ENCODE data around the gene BAZ1B.
"Not testable (repeated sequence)": the region's sequence is repeated elsewhere in the genome, so short reads cannot be mapped to it uniquely, and the experiment has no call there.

Gene BAZ1B

GRCh38 chr7:73442222-73442902 is 79.7 kb downstream of the BAZ1B start:
- DNase-seq, result no peak

GRCh38 chr7:73439410-73439704 is 82.7 kb downstream of the BAZ1B start:
- DNase-seq, result no peak

- DNase-seq, result peak in 1 of 2 experiments; percentile 9
Measured at GRCh38 chr7:73438547-73439409, 83.3 kb downstream of the BAZ1B start.

- no peak for DNase-seq
Measured at GRCh38 chr7:73437621-73438416, 84.3 kb downstream of the BAZ1B start.

- peak in 1 of 2 experiments; percentile 23 for DNase-seq
Measured at GRCh38 chr7:73437091-73437490, 85.0 kb downstream of the BAZ1B start.

GRCh38 chr7:73436031-73436929 is 85.8 kb downstream of the BAZ1B start:
- peak; percentile 20 to 58 for DNase-seq

- peak in 1 of 2 experiments; percentile 37 for DNase-seq
Measured at GRCh38 chr7:73435471-73436009, 86.6 kb downstream of the BAZ1B start.

GRCh38 chr7:73434701-73435069 is 87.4 kb downstream of the BAZ1B start:
- DNase-seq, result no peak

GRCh38 chr7:73433924-73434700 is 88.0 kb downstream of the BAZ1B start:
- peak in 1 of 2 experiments; percentile 47 for DNase-seq

- DNase-seq, result no peak
Measured at GRCh38 chr7:73432676-73433075, 89.4 kb downstream of the BAZ1B start.

GRCh38 chr7:73431041-73431835 is 90.9 kb downstream of the BAZ1B start:
- DNase-seq, result no peak

- not testable (repeated sequence) for DNase-seq
Measured at GRCh38 chr7:73430540-73430939, 91.6 kb downstream of the BAZ1B start.

GRCh38 chr7:73429622-73430505 is 92.2 kb downstream of the BAZ1B start:
- no peak for DNase-seq

- peak; percentile 80 to 93 for DNase-seq
Measured at GRCh38 chr7:73429215-73429614, 92.9 kb downstream of the BAZ1B start.

GRCh38 chr7:73427902-73428787 is 93.9 kb downstream of the BAZ1B start:
- no peak for DNase-seq

- no peak for DNase-seq
Measured at GRCh38 chr7:73426016-73426415, 96.1 kb downstream of the BAZ1B start.

GRCh38 chr7:73425356-73425983 is 96.6 kb downstream of the BAZ1B start:
- no peak for DNase-seq

GRCh38 chr7:73424489-73424885 is 97.6 kb downstream of the BAZ1B start:
- no peak for DNase-seq

Data from NCI-H524 (cell line).